ENCODE results near the gene FBN1. TPM values are rescaled to one million over a fixed set of nuclear protein-coding genes. Genes with fewer than 3 reads are reported as not detected.

FBN1 gene
- polyA plus RNA-seq, 2 of the 4 experiments (the other 2 are of a cell fraction), result 6.3 to 9.4 TPM

DNA sequence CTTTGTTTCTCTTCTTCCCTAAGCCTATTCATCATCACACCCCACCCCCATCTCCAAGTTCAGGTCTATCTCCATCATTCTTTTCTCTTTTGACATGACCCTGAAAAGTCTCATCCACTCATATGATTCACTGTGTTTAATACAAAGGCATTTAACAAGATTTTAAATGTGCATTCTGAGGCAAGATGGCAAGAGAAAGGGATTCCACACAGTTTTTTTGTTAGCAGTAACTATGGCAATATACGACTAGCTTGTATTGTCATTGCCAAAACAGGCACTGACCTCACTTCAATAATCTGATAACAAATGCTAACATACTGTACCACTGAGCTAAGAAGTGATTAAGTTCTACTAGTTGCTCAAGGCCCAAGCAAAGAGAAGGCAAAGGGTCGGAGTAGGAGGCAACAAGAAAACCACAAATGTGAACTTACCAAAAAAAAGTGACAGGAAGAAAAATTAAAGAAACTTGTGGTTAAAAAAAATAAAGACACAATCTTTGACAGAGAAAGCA is 53.2 kb downstream of the FBN1 start:
- Histone ChIP-seq H3K9me3 (no peaks in the 10 kb centered on the region), H3K27ac (no peak overlapping the region), H3K4me3 (no peak overlapping the region), H3K4me1 (no peaks in the 10 kb centered on the region), H3K4me2 (no peak overlapping the region)
- CTCF ChIA-PET, result no interaction called here
- TF ChIP-seq SMC3 (IDR thresholded peaks at IDR 0.05), result no peak
- no peak for TF ChIP-seq FOSB (CRISPR knock-in tag; IDR thresholded peaks at IDR 0.05)
- no peak for TF ChIP-seq ZNF302 (CRISPR knock-in tag; IDR thresholded peaks at IDR 0.05)
- TF ChIP-seq, protein P1, sequence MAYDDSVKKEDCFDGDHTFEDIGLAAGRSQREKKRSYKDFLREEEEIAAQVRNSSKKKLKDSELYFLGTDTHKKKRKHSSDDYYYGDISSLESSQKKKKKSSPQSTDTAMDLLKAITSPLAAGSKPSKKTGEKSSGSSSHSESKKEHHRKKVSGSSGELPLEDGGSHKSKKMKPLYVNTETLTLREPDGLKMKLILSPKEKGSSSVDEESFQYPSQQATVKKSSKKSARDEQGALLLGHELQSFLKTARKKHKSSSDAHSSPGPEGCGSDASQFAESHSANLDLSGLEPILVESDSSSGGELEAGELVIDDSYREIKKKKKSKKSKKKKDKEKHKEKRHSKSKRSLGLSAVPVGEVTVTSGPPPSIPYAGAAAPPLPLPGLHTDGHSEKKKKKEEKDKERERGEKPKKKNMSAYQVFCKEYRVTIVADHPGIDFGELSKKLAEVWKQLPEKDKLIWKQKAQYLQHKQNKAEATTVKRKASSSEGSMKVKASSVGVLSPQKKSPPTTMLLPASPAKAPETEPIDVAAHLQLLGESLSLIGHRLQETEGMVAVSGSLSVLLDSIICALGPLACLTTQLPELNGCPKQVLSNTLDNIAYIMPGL (CRISPR knock-in tag; IDR thresholded peaks at IDR 0.05; ENCODE audit: borderline replicate concordance), result no peak
- TF ChIP-seq EHMT2 (IDR thresholded peaks at IDR 0.05; ENCODE audit: low read depth), result no peak
- TF ChIP-seq HOXA7 (CRISPR knock-in tag; IDR thresholded peaks at IDR 0.05), result no peak
- TF ChIP-seq JUNB (IDR thresholded peaks at IDR 0.05), result no peak
- TF ChIP-seq, protein P2, sequence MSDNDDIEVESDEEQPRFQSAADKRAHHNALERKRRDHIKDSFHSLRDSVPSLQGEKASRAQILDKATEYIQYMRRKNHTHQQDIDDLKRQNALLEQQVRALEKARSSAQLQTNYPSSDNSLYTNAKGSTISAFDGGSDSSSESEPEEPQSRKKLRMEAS (IDR thresholded peaks at IDR 0.05), result no peak
- POLR2A ChIA-PET, result no interaction called here
- DNase-seq (ENCODE audit: low read depth in 1 of 2, low spot score in 1 of 2), result peak in 1 of 2 experiments; percentile 9
- WGBS (ENCODE audit: missing lambda C conversion rate), result 55% methylated on average over 2 of the region's 2 CpGs
- no peak for FAIRE-seq
- no peak for ATAC-seq

DNA sequence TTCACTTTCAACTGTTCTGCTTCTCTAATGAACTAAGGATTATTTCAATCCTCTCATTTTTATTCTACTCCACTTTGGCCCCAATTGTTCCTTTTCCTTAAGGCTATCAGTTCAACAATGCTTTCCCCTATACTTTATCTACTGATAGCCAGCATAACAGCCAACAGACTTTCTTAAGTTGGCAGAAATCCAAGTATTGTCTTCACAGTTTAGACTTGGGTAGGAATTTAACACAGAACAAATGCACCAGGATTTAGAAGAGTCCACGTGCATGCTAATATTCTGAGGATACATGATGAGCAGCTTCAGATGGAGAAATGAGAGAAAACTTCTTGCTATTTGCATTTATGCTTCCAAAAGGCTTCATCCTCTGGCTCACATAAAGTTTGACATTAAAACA is 54.8 kb downstream of the FBN1 start:
- H3K4me3 ChIP-seq, result no peak overlapping the region
- H3K27ac ChIP-seq, result no peak overlapping the region
- 21% methylated on average over 1 of the region's 1 CpG for WGBS (ENCODE audit: missing lambda C conversion rate)
- POLR2A ChIA-PET, result no interaction called here
- FAIRE-seq, result no peak
- ATAC-seq, result no peak
- no peak for TF ChIP-seq HEYL (CRISPR knock-in tag; IDR thresholded peaks at IDR 0.05)
- no peak for TF ChIP-seq TFCP2L1 (CRISPR knock-in tag; IDR thresholded peaks at IDR 0.05)
- TF ChIP-seq CHD4 (IDR thresholded peaks at IDR 0.05; ENCODE audit: borderline replicate concordance), result no peak
- TF ChIP-seq PHF8 (IDR thresholded peaks at IDR 0.05; ENCODE audit: borderline replicate concordance, low read depth), result no peak
- TF ChIP-seq MYC (IDR thresholded peaks at IDR 0.05; ENCODE audit: borderline replicate concordance, low read length), result no peak
- TF ChIP-seq ZSCAN20 (CRISPR knock-in tag; IDR thresholded peaks at IDR 0.05), result no peak
- no peak for TF ChIP-seq JUNB (IDR thresholded peaks at IDR 0.05)
- no peak for TF ChIP-seq FOXS1 (CRISPR knock-in tag; IDR thresholded peaks at IDR 0.05)
- no peak for TF ChIP-seq HOXB5 (CRISPR knock-in tag; IDR thresholded peaks at IDR 0.05)
- TF ChIP-seq POLR2AphosphoS2 (conservative IDR thresholded peaks at IDR 0.05; ENCODE audit: low read length), result no peak
- TF ChIP-seq MAFK (IDR thresholded peaks at IDR 0.05; ENCODE audit: partially characterized antibody), result no peak
- no peak for TF ChIP-seq RFX5 (IDR thresholded peaks at IDR 0.05)
- no peak for TF ChIP-seq RAD21 (conservative IDR thresholded peaks at IDR 0.05 in 1 of 2, IDR thresholded peaks at IDR 0.05 in 1 of 2)
- TF ChIP-seq HDAC2 (IDR thresholded peaks at IDR 0.05), result no peak
- TF ChIP-seq TP53 (CRISPR knock-in tag; IDR thresholded peaks at IDR 0.05), result no peak
- H3K4me2 ChIP-seq, result no peak overlapping the region
- no peaks in the 10 kb centered on the region for H3K9me3 ChIP-seq
- CTCF ChIA-PET, result no interaction called here
- H3K4me1 ChIP-seq, result no peaks in the 10 kb centered on the region
- DNase-seq (ENCODE audit: low read depth in 1 of 2, low spot score in 1 of 2), result no peak

DNA sequence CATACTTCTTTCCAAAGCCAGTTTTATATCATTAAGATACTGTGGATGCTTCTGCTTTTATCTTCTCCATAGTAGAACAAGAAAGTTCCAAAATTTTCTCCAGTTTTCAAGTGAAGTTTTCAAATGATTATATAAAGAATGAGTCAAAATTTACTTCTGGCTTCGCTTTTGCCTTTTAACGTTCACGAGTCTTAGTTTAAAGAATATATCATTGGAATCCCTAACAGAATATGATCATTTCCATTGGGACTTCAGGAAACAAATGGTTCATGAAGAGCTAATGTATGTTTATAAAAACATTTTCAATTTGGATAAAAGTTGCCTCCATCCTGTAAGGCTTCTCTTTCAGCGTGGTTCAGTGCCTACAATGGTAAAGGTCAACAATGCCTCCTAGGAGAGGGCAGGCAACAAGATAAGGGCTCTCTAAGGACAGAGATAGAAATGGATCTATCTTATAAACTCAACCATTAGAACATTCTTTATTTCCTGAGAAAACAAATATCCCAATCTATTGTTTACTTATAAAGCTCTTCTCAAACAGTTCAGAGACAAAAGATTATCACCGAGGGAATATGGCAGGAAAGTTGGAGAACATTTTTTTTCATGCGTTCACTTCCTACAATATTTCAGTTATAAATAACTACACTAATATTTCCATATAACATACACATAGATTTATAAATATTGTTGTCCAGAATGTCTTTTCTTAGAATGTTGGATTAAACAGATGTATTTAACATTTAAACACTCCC is 60.5 kb downstream of the FBN1 start:
- no peak for DNase-seq (ENCODE audit: low read depth in 1 of 2, low spot score in 1 of 2)
- no peak for FAIRE-seq
- ChIA-PET POLR2A (no interaction called here), CTCF (interaction anchor here (1.5 kb wide), 1 partner anchor 78 kb away, joined by 3 read pairs; no protein-coding TSS in a partner anchor)
- Histone ChIP-seq H3K4me1 (no peaks in the 10 kb centered on the region), H3K4me2 (no peak overlapping the region), H3K4me3 (no peak overlapping the region), H3K27ac (no peak overlapping the region), H3K9me3 (no peaks in the 10 kb centered on the region)
- WGBS (ENCODE audit: missing lambda C conversion rate), result 77% methylated on average over 6 of the region's 6 CpGs
- no peak for ATAC-seq
- TF ChIP-seq FOSL2 (IDR thresholded peaks at IDR 0.05) (no peak), FOSL2 (CRISPR knock-in tag; IDR thresholded peaks at IDR 0.05) (no peak), HOXA7 (CRISPR knock-in tag; IDR thresholded peaks at IDR 0.05) (no peak), NFE2L2 (conservative IDR thresholded peaks at IDR 0.05; ENCODE audit: low read length) (no peak), ESRRA (IDR thresholded peaks at IDR 0.05; ENCODE audit: borderline replicate concordance, low read length) (no peak), SREBF2 (IDR thresholded peaks at IDR 0.05) (no peak), TFCP2L1 (CRISPR knock-in tag; IDR thresholded peaks at IDR 0.05) (no peak), NR3C1 (IDR thresholded peaks at IDR 0.05) (no peak), EHMT2 (IDR thresholded peaks at IDR 0.05; ENCODE audit: low read depth) (no peak), RAD21 (conservative IDR thresholded peaks at IDR 0.05 in 1 of 2, IDR thresholded peaks at IDR 0.05 in 1 of 2) (no peak), HDAC2 (IDR thresholded peaks at IDR 0.05) (no peak), POLR2AphosphoS2 (conservative IDR thresholded peaks at IDR 0.05; ENCODE audit: low read length) (no peak), ZC3H11A (IDR thresholded peaks at IDR 0.05) (no peak), TP53 (CRISPR knock-in tag; IDR thresholded peaks at IDR 0.05) (no peak)
- TF ChIP-seq, protein P3, sequence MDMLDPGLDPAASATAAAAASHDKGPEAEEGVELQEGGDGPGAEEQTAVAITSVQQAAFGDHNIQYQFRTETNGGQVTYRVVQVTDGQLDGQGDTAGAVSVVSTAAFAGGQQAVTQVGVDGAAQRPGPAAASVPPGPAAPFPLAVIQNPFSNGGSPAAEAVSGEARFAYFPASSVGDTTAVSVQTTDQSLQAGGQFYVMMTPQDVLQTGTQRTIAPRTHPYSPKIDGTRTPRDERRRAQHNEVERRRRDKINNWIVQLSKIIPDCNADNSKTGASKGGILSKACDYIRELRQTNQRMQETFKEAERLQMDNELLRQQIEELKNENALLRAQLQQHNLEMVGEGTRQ (IDR thresholded peaks at IDR 0.05), result no peak
- TF ChIP-seq, protein P2 (IDR thresholded peaks at IDR 0.05), result no peak
- TF ChIP-seq, protein P4, sequence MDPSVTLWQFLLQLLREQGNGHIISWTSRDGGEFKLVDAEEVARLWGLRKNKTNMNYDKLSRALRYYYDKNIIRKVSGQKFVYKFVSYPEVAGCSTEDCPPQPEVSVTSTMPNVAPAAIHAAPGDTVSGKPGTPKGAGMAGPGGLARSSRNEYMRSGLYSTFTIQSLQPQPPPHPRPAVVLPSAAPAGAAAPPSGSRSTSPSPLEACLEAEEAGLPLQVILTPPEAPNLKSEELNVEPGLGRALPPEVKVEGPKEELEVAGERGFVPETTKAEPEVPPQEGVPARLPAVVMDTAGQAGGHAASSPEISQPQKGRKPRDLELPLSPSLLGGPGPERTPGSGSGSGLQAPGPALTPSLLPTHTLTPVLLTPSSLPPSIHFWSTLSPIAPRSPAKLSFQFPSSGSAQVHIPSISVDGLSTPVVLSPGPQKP (IDR thresholded peaks at IDR 0.05; ENCODE audit: low read depth, low read length), result no peak
